ENCODE measurements around the gene EFNA5. TPM values are rescaled to one million over a fixed set of nuclear protein-coding genes. Genes with fewer than 3 reads are reported as not detected.

EFNA5 gene
- polyA plus RNA-seq, 1 donor (not counting 4 experiments of a cell fraction or from before 2014, with no cell fraction given) = 4.8 TPM

- dilution Hi-C loops (cut with MboI; ENCODE audit: extremely low pct_ligation_motif_present, low sequenced_read_pairs) = no loop called here
- TF ChIP-seq EZH2 (IDR thresholded peaks at IDR 0.05; ENCODE audit: low read length) (no peak), CTCF (optimal IDR thresholded peaks at IDR 0.05 in 1 of 3, IDR thresholded peaks at IDR 0.05 in 1 of 3, conservative IDR thresholded peaks at IDR 0.05 in 1 of 3; ENCODE audit: extremely low read depth in 1 of 3, insufficient read depth in 2 of 3, low read length in 3 of 3) (no peak)
- DNase-seq (ENCODE audit: low read depth, low spot score) (no peak), FAIRE-seq (no peak)
- no peaks in the 10 kb centered on the region for H3K27me3 ChIP-seq (ENCODE audit: control insufficient read depth, extremely low read depth, insufficient read depth, low read length)
- peaks cover 11% of the 10 kb centered on the region for H3K4me1 ChIP-seq (ENCODE audit: control insufficient read depth, extremely low read depth, insufficient read depth, low read length)
- H3K9me3 ChIP-seq (ENCODE audit: control insufficient read depth, low read depth, low read length) = no peaks in the 10 kb centered on the region
- no peaks in the 10 kb centered on the region for H3K79me2 ChIP-seq (ENCODE audit: control insufficient read depth, insufficient read depth, low read length)
- no peaks in the 10 kb centered on the region for H3K9me1 ChIP-seq (ENCODE audit: control insufficient read depth, extremely low read depth, insufficient read depth, low read length)
- no peak overlapping the region for H3K4me2 ChIP-seq (ENCODE audit: control insufficient read depth, extremely low read depth, insufficient read depth, low read depth, low read length)
- H3K27ac ChIP-seq (ENCODE audit: control insufficient read depth, insufficient read depth, low read length) = no peak overlapping the region
- no peaks in the 10 kb centered on the region for H3K36me3 ChIP-seq (ENCODE audit: control insufficient read depth in 2 of 2, extremely low read depth in 1 of 2, insufficient read depth in 2 of 2, low read length in 2 of 2)
- no peak overlapping the region for H3K4me3 ChIP-seq (ENCODE audit: control insufficient read depth in 2 of 3, extremely low read depth in 1 of 3, insufficient read depth in 2 of 3, low read depth in 1 of 3, low read length in 3 of 3)
- H4K20me1 ChIP-seq (ENCODE audit: control insufficient read depth, extremely low read depth, insufficient read depth, low read length) = no peaks in the 10 kb centered on the region
- no peak overlapping the region for H3K9ac ChIP-seq (ENCODE audit: control insufficient read depth, extremely low read depth, insufficient read depth, low read length)
- H2AFZ ChIP-seq (ENCODE audit: control insufficient read depth, low read length) = no peak overlapping the region
These were observed 302.8 kb downstream of the EFNA5 start for GRCh38 chr5:107367939-107368338.

- FAIRE-seq (no peak), DNase-seq (ENCODE audit: low read depth, low spot score) (no peak)
- Histone ChIP-seq H3K9me1 (ENCODE audit: control insufficient read depth, extremely low read depth, insufficient read depth, low read length) (no peaks in the 10 kb centered on the region), H3K36me3 (ENCODE audit: control insufficient read depth in 2 of 2, extremely low read depth in 1 of 2, insufficient read depth in 2 of 2, low read length in 2 of 2) (no peaks in the 10 kb centered on the region), H3K4me2 (ENCODE audit: control insufficient read depth, extremely low read depth, insufficient read depth, low read depth, low read length) (no peak overlapping the region), H3K27ac (ENCODE audit: control insufficient read depth, insufficient read depth, low read length) (no peak overlapping the region), H3K9me3 (ENCODE audit: control insufficient read depth, low read depth, low read length) (no peaks in the 10 kb centered on the region), H3K9ac (ENCODE audit: control insufficient read depth, extremely low read depth, insufficient read depth, low read length) (no peak overlapping the region), H3K27me3 (ENCODE audit: control insufficient read depth, extremely low read depth, insufficient read depth, low read length) (no peaks in the 10 kb centered on the region), H3K4me3 (ENCODE audit: control insufficient read depth in 2 of 3, extremely low read depth in 1 of 3, insufficient read depth in 2 of 3, low read depth in 1 of 3, low read length in 3 of 3) (no peak overlapping the region), H3K79me2 (ENCODE audit: control insufficient read depth, insufficient read depth, low read length) (no peaks in the 10 kb centered on the region), H2AFZ (ENCODE audit: control insufficient read depth, low read length) (no peak overlapping the region), H4K20me1 (ENCODE audit: control insufficient read depth, extremely low read depth, insufficient read depth, low read length) (no peaks in the 10 kb centered on the region), H3K4me1 (ENCODE audit: control insufficient read depth, extremely low read depth, insufficient read depth, low read length) (peaks cover 11% of the 10 kb centered on the region)
- dilution Hi-C loops (cut with MboI; ENCODE audit: extremely low pct_ligation_motif_present, low sequenced_read_pairs) = no loop called here
- TF ChIP-seq CTCF (optimal IDR thresholded peaks at IDR 0.05 in 1 of 3, IDR thresholded peaks at IDR 0.05 in 1 of 3, conservative IDR thresholded peaks at IDR 0.05 in 1 of 3; ENCODE audit: extremely low read depth in 1 of 3, insufficient read depth in 2 of 3, low read length in 3 of 3) (no peak), EZH2 (IDR thresholded peaks at IDR 0.05; ENCODE audit: low read length) (no peak)
These were observed 303.3 kb downstream of the EFNA5 start for GRCh38 chr5:107367480-107367879.

Data from keratinocyte (primary cell).